GM21423 (cell line): Measurements from ENCODE around the gene PDGFC.
"Not testable (repeated sequence)": the region's sequence is repeated elsewhere in the genome, so short reads cannot be mapped to it uniquely, and the experiment has no call there.

Experiments
- ATAC-seq: cut with Tn5 transposase; IDR thresholded peaks from one replicate; pipeline ENCODE4 v1.9.1; 2021; ENCODE audit warnings: mild to moderate bottlenecking, moderate library complexity; ENCODE audit not compliant: unreplicated experiment

Gene PDGFC

GRCh38 chr4:156952078-156952759 is 19.4 kb downstream of the PDGFC start:
- ATAC-seq, result no peak

- no peak for ATAC-seq
These were observed 20.7 kb downstream of the PDGFC start for GRCh38 chr4:156950948-156951347.

DNA sequence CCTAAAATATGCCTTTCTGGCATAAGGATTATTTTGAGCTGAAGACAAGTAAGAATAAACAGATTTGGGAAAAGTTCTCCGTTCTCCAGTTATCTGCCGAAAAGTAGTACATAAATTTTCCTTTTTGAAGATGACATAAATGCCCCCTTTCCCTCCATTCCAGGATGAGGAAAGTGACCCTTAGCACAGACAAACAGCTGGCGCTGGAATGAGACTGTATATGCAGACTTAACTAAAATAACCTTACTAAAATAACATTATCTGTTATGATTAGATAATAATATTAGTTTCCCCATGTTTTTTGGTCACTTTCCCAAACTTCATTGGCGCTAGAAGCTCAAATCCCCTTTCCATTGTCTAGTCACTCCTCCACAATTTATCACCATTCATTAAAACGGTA is 21.5 kb downstream of the PDGFC start:
- no peak for ATAC-seq

GRCh38 chr4:156949373-156949814 is 22.2 kb downstream of the PDGFC start:
- ATAC-seq, result no peak

DNA sequence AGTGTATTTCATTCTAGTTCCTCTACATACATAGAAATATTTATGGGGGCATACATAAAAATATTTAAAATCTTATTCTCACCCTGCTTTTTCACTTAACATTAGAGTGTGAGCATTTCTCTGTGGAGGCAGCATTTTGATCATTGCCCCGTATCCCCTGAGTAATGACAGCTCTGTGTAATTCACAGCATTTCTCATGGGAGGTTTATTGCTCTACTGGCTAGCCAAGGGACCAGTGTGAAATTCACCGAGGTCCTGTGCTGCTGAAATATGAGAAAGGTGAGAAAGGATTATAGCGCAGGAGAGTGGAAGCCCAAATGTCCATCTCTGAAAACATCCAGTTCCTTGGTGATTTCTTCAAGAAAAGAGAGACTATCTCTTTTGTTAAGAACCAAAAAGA is 22.9 kb downstream of the PDGFC start:
- no peak for ATAC-seq

GRCh38 chr4:156948133-156948532 is 23.5 kb downstream of the PDGFC start:
- ATAC-seq, result no peak

GRCh38 chr4:156946516-156947424 is 24.8 kb downstream of the PDGFC start:
- no peak for ATAC-seq

- ATAC-seq, result no peak
These were observed 26.1 kb downstream of the PDGFC start for GRCh38 chr4:156945532-156945931.

DNA sequence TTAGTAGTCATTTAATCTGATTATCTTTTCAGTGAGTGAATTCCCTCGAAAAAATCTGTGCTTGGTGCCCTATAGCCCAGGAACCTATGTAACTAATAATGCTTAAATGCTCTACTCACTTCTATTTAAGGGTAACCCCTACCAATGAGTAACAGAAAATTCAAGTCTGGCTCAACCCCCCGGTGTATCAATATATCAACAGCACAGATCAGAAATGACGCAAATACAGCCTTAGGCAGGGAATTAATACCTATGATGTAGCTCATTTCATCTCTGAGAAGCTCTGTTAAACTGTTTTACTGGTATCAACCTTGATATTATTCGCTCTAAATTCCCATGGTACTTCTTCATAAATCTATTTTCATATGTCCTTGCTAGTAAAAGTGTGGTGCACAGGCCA is 28.6 kb downstream of the PDGFC start:
- no peak for ATAC-seq

- no peak for ATAC-seq
These were observed 29.6 kb downstream of the PDGFC start for GRCh38 chr4:156941940-156942548.

DNA sequence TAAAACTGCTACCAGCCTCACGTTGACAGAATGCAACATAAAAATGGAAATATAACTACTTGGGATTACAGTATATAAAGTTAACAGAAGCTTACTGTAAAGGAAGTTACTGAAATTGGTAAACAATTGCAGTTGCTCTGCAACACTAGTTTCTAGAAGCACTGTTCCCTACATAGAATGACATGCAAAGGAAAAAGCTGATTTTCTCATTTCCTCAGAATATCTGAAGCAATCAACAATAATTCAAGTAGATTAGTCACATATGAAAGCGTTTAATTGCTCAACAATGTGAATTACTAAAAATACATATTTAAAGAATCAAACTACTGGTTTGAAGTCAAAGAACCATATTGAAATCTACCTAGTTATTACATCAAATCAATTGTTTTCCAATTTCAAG is 31.8 kb downstream of the PDGFC start:
- ATAC-seq, result no peak

- no peak for ATAC-seq
These were observed 32.5 kb downstream of the PDGFC start for GRCh38 chr4:156939139-156939538.

GRCh38 chr4:156934259-156934635 is 37.4 kb downstream of the PDGFC start:
- no peak for ATAC-seq

DNA sequence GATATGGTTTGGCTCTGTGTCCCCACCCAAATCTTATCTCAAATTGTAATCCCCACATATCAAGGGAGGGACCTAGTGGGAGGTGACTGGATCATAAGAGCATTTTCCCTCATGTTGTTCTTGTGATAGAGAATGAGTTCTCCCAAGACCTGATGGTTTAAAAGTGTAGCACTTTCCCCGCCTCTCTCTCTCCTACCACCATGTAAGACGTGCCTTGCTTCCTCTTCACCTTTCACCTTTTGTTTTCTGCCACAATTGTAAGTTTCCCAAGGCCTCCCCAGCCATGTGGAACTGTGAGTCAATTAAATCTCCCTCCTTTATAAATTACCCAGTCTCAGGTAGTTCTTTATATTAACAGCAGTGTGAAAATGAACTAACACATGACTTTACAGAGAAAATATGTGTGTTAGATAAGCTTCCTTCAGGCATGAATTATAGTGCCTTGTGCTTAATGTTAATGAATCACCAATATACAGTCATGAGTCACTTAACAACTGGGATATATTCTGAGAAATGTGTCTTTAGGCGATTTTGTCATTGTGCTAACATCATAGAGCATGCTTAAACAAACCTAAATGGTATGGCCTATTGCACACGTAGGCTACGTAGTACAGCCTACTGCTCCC is 37.9 kb downstream of the PDGFC start:
- no peak for ATAC-seq

DNA sequence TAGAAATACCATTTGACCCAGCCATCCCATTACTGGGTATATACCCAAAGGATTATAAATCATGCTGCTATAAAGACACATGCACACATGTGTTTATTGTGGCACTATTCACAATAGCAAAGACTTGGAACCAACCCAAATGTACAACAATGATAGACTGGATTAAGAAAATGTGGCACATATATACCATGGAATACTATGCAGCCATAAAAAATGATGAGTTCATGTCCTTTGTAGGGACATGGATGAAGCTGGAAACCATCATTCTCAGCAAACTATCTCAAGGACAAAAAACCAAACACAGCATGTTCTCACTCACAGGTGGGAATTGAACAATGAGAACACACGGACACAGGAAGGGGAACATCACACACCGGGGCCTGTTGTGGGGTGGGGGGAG is 39.2 kb downstream of the PDGFC start:
- not testable (repeated sequence) for ATAC-seq

GRCh38 chr4:156931267-156931666 is 40.3 kb downstream of the PDGFC start:
- ATAC-seq, result no peak

DNA sequence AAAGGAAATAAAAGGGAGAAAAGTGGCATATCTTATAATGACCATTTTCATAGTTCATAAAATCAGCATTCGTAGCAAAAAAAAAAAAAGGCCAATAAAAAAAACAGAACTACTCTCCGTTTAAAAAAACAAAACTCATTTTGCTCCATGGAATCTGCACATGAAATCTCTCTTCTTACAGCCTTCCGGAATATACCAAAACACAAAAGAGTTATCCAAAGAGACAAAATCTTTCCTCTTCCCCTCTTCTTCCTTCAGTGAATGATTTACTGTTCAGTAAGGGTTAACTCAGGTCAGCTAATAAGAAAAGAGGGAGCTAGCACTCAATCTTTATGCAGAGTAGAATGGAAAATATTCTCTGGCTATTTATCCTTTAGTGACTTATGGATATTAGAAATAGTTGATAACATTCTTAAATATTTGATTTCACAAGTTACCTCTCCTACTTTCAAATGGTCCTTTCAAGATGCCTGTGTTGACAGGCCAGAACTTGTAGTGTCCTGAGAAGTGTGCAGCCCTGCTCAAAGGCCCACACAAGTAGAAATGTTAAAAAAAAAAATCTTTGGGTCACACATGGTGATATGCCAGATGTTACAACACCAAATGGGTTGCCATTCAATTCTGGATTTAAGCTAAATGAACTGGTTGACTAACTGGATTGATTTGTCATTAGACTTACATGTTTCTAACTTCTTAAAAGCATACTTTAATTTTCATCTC is 42.1 kb downstream of the PDGFC start:
- ATAC-seq, result no peak

DNA sequence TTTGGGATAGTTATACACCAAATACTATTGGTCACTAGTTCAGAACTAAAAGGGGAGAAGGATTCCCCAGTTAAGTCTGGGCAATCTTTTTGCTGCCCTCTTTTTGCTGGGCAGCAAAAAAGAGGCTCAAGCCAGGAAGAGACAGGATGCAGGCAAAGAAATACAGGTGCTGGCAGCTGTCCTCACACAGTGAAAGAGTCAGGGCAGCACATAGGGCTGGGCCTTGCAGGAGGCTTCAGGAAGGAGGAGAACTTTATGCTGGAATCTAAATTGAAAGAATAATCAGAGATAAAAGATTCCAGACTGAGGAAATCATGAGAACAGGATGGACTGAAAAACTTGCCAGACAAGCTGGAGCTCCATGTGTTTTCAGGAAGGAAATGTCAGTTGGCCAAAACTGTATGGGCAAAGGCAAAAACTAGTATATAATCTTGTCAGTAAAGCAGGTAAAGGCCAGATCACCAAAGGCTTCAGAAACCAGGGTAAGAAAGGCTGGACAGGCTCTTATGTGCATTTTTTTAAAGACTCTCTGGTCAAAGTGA is 46.8 kb downstream of the PDGFC start:
- no peak for ATAC-seq

DNA sequence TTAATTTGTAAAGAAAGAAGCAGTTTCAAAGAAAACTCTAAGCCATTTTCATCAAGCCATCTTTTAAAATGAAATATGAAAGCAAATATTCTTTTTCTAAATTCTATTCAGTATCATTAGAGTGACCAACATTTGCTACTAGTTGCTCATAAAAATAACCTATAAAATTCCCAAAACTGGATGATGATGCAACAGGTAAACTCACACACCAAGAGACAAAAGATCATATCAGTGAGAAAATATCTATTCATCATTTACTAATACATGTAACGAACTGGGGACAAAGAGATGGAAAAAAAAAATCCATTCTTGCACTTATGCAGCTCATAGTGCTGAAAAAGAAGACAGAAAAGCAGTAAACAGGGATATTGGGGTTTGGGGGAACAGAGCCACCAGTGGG is 48.1 kb downstream of the PDGFC start:
- ATAC-seq, result no peak

DNA sequence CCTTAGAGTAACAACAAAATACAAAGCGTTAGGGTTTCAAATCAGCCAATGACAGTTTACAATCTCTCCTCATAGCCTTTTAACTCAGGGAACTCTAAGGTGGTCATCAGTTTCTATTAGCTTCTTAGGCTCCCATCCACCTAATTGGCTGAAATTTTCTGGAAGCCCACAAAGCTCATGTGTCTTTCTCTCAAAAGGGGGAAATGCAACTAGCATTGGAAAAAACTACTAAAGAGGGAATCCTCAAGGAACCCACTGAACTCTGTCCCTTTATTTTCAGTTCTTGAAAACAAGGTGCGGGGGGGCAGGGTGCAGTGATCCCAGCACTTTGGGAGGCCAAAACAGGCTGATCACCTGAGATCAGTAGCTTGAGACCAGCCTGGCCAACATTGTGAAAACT is 56.4 kb downstream of the PDGFC start:
- no peak for ATAC-seq
